Immature natural killer cell (primary cell): ENCODE results near the gene PPP1R14C. TPM values are rescaled to one million over a fixed set of nuclear protein-coding genes. Genes with fewer than 3 reads are reported as not detected.

Experiments used
- DNase-seq, 3 donors: peaks; one replicate each; pipeline ENCODE4 v3.0.0; 2022; ENCODE audit warnings: mixed read lengths in 1 of 3
- H3K27ac Mint-ChIP-seq, 6 donors: one replicate each; pipeline ENCODE4 v1.8.0; 2020; ENCODE audit warnings: mixed read lengths in 6 of 6, mild to moderate bottlenecking in 5 of 6, inconsistent platforms in 4 of 6, moderate library complexity in 3 of 6
- H3K27me3 Mint-ChIP-seq, 3 donors: one replicate each; pipeline ENCODE4 v1.8.0; 2020 to 2021; ENCODE audit warnings: low read depth in 3 of 3, mild to moderate bottlenecking in 3 of 3, mixed read lengths in 3 of 3, moderate library complexity in 3 of 3, inconsistent platforms in 1 of 3
- H3K36me3 Mint-ChIP-seq, 3 donors: one replicate each; pipeline ENCODE4 v1.8.0; 2020; ENCODE audit warnings: mixed read lengths in 3 of 3, inconsistent platforms in 2 of 3, mild to moderate bottlenecking in 2 of 3
- H3K4me1 Mint-ChIP-seq, 2 donors: one replicate each; pipeline ENCODE4 v1.8.0; 2020; ENCODE audit warnings: inconsistent platforms in 2 of 2, mild to moderate bottlenecking in 2 of 2, mixed read lengths in 2 of 2, moderate library complexity in 1 of 2
- H3K4me3 Mint-ChIP-seq, 5 donors: one replicate each; pipeline ENCODE4 v1.8.0; 2020; ENCODE audit warnings: mild to moderate bottlenecking in 5 of 5, mixed read lengths in 5 of 5, inconsistent platforms in 3 of 5, moderate library complexity in 3 of 5
- H3K9me3 Mint-ChIP-seq, 6 donors: one replicate each; pipeline ENCODE4 v1.8.0; 2020; ENCODE audit warnings: mild to moderate bottlenecking in 6 of 6, mixed read lengths in 6 of 6, inconsistent platforms in 4 of 6, moderate library complexity in 3 of 6
- polyA plus RNA-seq, 3 donors: library from polyadenylated mRNA; unstranded; fragments of 300-500 nt; fragmentation: Illumina TruSeq; gene quantifications; one replicate each; pipeline ENCODE4 v1.2.3, GENCODE V29; 2021

Gene PPP1R14C
- polyA plus RNA-seq, 3 donors from 2014 or later, result 0.38 TPM; not detected in 2

GRCh38 chr6:150251566-150252186 lies 108.8 kb downstream of the PPP1R14C start:
- H3K27me3 Mint-ChIP-seq, result peaks cover 3 to 5% (median 4%) of the 10 kb centered on the region in 3 donors
- H3K4me1 Mint-ChIP-seq, result no peaks in the 10 kb centered on the region
- H3K9me3 Mint-ChIP-seq, result peaks cover 0 to 12% (median 1%) of the 10 kb centered on the region in 6 donors
- H3K27ac Mint-ChIP-seq, result no peak overlapping the region
- no peak for DNase-seq
- H3K4me3 Mint-ChIP-seq, result no peak overlapping the region
- H3K36me3 Mint-ChIP-seq, result no peaks in the 10 kb centered on the region

DNA sequence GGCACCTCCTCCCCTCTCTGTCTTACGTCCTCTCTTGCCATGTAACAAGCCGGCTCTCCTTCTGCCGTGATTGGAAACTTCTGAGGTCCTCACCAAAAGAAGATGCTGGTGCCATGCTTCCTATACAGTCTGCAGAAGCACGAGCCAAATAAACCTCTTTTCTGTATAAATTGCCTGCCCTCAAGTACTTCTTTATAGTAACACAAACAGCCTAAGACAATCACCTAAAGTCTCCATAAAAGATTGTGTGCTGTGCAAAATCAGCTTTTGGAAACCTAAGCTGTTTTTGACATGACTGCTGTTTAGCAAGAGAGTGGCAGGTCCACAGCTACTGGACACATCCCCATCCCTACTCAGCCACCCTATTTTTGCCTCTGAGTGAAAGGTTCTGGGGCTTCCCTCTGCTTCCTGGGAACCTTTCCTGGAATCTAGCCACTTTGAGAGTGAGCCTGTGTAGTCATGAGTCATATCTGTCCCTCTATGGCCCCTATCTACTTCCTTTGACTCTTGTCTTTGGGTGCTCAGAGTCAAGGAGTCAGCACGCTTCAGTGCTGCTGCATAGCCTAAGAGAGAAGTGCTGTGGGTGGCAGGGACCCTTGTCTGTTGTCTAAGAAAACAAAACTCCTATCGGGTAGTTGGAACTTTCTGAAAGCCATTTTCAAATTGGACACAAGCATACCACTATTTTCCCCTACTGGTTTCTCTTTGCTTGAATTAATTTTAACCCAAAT lies 110.0 kb downstream of the PPP1R14C start:
- no peaks in the 10 kb centered on the region for H3K36me3 Mint-ChIP-seq
- H3K27ac Mint-ChIP-seq, result no peak overlapping the region
- peaks cover 0 to 3% (median under 1%) of the 10 kb centered on the region in 6 donors for H3K9me3 Mint-ChIP-seq
- H3K4me1 Mint-ChIP-seq, result no peaks in the 10 kb centered on the region
- peaks cover 3 to 7% (median 4%) of the 10 kb centered on the region in 3 donors for H3K27me3 Mint-ChIP-seq
- no peak for DNase-seq
- H3K4me3 Mint-ChIP-seq, result no peak overlapping the region

DNA sequence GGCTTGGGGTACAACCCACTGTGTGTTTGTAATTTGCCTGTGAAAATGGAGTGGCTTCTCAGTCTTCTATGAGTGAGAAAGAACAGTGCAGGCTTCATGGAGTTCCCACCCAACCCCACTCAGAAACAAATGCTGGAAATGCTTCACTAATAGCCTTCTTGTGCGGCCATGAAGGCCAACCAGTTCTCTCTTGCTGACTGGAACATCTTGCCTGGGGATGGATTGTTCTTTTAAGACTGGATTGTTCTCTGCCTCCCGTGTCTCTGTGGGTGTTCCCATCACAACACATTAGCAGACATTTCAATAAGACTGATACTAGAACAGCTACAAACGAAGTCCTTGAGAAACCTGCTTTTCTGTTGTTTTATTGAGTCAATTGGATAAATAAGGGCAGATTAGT lies 110.6 kb downstream of the PPP1R14C start:
- H3K27me3 Mint-ChIP-seq, result peaks cover 3 to 10% (median 4%) of the 10 kb centered on the region in 3 donors
- H3K36me3 Mint-ChIP-seq, result no peaks in the 10 kb centered on the region
- H3K9me3 Mint-ChIP-seq, result peaks cover 0 to 1% (median 0%) of the 10 kb centered on the region in 6 donors
- no peak for DNase-seq
- H3K4me3 Mint-ChIP-seq, result no peak overlapping the region
- H3K4me1 Mint-ChIP-seq, result no peaks in the 10 kb centered on the region
- no peak overlapping the region for H3K27ac Mint-ChIP-seq

- Mint-ChIP-seq H3K36me3 (no peaks in the 10 kb centered on the region), H3K4me3 (no peak overlapping the region), H3K27ac (no peak overlapping the region), H3K9me3 (peaks cover 0 to 1% (median 0%) of the 10 kb centered on the region in 6 donors), H3K27me3 (peaks cover 3 to 10% (median 4%) of the 10 kb centered on the region in 3 donors), H3K4me1 (no peaks in the 10 kb centered on the region)
- no peak for DNase-seq
Measured at GRCh38 chr6:150254770-150255169, 111.9 kb downstream of the PPP1R14C start.

- Mint-ChIP-seq H3K4me1 (no peaks in the 10 kb centered on the region), H3K27me3 (peaks cover 2 to 11% (median 3%) of the 10 kb centered on the region in 3 donors), H3K9me3 (peaks cover 0 to 1% (median 0%) of the 10 kb centered on the region in 6 donors), H3K27ac (no peak overlapping the region), H3K36me3 (no peaks in the 10 kb centered on the region), H3K4me3 (no peak overlapping the region)
- DNase-seq, result no peak
Measured at GRCh38 chr6:150255840-150256239, 113.0 kb downstream of the PPP1R14C start.

GRCh38 chr6:150256618-150257272 lies 113.9 kb downstream of the PPP1R14C start:
- Mint-ChIP-seq H3K27me3 (peaks cover 0 to 14% (median 3%) of the 10 kb centered on the region in 3 donors), H3K9me3 (peaks cover 0 to 1% (median 0%) of the 10 kb centered on the region in 6 donors), H3K27ac (no peak overlapping the region), H3K4me1 (no peaks in the 10 kb centered on the region), H3K4me3 (no peak overlapping the region), H3K36me3 (no peaks in the 10 kb centered on the region)
- no peak for DNase-seq

- Mint-ChIP-seq H3K4me3 (no peak overlapping the region), H3K27ac (no peak overlapping the region), H3K36me3 (no peaks in the 10 kb centered on the region), H3K27me3 (peaks cover 0 to 8% (median 3%) of the 10 kb centered on the region in 3 donors), H3K4me1 (no peaks in the 10 kb centered on the region), H3K9me3 (peaks cover 0 to 1% (median 0%) of the 10 kb centered on the region in 6 donors)
- DNase-seq, result no peak
Measured at GRCh38 chr6:150258381-150258780, 115.5 kb downstream of the PPP1R14C start.

DNA sequence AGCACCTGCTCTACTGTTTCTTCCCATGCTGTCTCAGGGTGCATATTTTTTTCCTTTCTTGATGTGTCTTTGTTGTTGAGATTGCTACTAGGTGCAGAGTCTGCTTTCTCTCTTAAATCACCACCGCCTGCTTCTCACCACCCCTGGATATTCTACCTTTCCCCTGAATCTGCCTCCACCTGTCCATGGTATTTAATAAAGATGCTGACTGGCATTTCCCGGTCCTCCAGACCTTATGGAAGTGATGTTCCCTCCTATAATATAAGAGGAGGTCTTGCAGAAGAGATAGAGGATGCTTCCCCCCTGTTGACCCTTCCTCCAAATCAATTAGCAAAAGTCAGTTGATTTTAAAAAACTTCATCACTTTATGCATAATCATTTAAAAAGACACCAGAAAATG lies 118.1 kb downstream of the PPP1R14C start:
- DNase-seq, result no peak
- no peak overlapping the region for H3K4me3 Mint-ChIP-seq
- H3K36me3 Mint-ChIP-seq, result no peaks in the 10 kb centered on the region
- peaks cover 2 to 8% (median 4%) of the 10 kb centered on the region in 3 donors for H3K27me3 Mint-ChIP-seq
- H3K9me3 Mint-ChIP-seq, result no peaks in the 10 kb centered on the region
- H3K4me1 Mint-ChIP-seq, result peaks cover 9 to 14% of the 10 kb centered on the region in 2 donors
- no peak overlapping the region for H3K27ac Mint-ChIP-seq

DNA sequence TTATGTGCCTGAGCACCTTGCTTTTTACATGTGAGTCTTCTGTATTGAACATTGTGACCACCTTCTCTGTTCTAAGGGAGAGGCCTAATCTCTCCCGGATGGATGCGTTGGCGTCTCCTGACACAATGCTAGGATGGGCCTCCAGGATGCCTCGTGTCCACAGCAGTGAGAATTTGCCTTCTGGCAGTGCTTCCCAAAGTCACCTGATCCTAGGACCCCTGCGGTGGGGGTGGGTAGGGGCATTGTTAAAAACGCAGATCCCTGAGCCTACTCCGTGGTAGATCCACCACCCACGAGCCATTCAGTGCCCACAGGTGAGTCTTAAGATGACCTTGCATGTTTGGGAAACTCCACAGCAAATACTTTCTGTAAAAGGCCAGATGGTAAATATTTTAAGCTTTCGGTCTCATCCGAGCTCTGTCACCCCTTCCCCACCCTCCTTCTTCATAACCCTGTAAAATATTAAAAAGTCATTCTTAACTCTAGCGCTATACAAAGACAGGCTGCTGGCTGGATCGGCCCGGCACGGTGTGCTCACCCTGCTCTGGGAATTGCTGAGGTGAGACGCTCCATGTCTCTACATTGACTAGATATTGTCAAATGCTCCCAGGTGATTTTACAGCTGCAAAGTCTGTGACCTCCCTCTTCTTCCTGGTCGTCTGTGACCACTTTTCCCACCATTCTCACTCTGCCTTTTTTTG lies 119.3 kb downstream of the PPP1R14C start:
- Mint-ChIP-seq H3K9me3 (no peaks in the 10 kb centered on the region), H3K27ac (peak overlapping the region in 1 of 6 donors; percentile 28), H3K4me1 (peaks cover 9 to 14% of the 10 kb centered on the region in 2 donors), H3K36me3 (no peaks in the 10 kb centered on the region), H3K27me3 (peaks cover 2 to 10% (median 4%) of the 10 kb centered on the region in 3 donors), H3K4me3 (no peak overlapping the region)
- no peak for DNase-seq

- peak; percentile 6 to 43 (median 35) for DNase-seq
- H3K4me3 Mint-ChIP-seq, result no peak overlapping the region
Measured at GRCh38 chr6:150263765-150264404, 121.0 kb downstream of the PPP1R14C start.

DNA sequence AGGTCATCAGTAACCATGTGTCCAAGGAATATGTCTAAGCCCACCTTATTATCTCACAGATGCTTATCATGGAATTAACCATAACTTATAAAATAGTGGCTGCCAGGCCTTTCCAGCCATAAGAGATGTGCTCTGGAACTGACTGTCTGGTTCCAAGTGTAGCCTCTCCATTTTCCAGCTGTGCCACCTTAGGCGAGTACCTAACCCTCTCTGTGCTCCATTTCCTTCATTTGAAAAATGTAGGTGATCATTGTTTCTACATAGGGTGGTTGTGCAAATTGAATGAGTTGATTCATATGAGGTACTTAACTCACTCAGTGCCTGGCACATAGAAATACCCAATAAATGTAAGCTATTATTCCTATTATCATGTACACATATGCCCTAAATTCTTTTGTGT lies 123.5 kb downstream of the PPP1R14C start:
- no peak overlapping the region for H3K4me3 Mint-ChIP-seq
- no peak overlapping the region for H3K27ac Mint-ChIP-seq
- no peak for DNase-seq
- peaks cover 9 to 14% of the 10 kb centered on the region in 2 donors for H3K4me1 Mint-ChIP-seq
- H3K27me3 Mint-ChIP-seq, result peaks cover 2 to 11% (median 5%) of the 10 kb centered on the region in 3 donors
- no peaks in the 10 kb centered on the region for H3K9me3 Mint-ChIP-seq
- H3K36me3 Mint-ChIP-seq, result no peaks in the 10 kb centered on the region

More at GRCh38 chr6:150263765-150264404, 121.0 kb downstream of the PPP1R14C start:
- Mint-ChIP-seq H3K27me3 (peaks cover 2 to 7% (median 6%) of the 10 kb centered on the region in 3 donors), H3K9me3 (no peaks in the 10 kb centered on the region), H3K4me1 (peaks cover 9 to 14% of the 10 kb centered on the region in 2 donors), H3K27ac (peak overlapping the region in 5 of 6 donors; percentile 10 to 86 (median 64)), H3K36me3 (no peaks in the 10 kb centered on the region)

- H3K27me3 Mint-ChIP-seq, result peaks cover 4 to 11% (median 5%) of the 10 kb centered on the region in 3 donors
- H3K4me1 Mint-ChIP-seq, result peaks cover 9 to 14% of the 10 kb centered on the region in 2 donors
- no peak overlapping the region for H3K27ac Mint-ChIP-seq
- no peak for DNase-seq
- H3K4me3 Mint-ChIP-seq, result no peak overlapping the region
- H3K9me3 Mint-ChIP-seq, result no peaks in the 10 kb centered on the region
- H3K36me3 Mint-ChIP-seq, result no peaks in the 10 kb centered on the region
Measured at GRCh38 chr6:150266963-150267685, 124.3 kb downstream of the PPP1R14C start.
